K562 (cell line): ENCODE data around the gene MGA. TPM values are rescaled to one million over a fixed set of nuclear protein-coding genes. Genes with fewer than 3 reads are reported as not detected.
A peak's percentile ranks its signal among the peaks of the same experiment; 100 is the strongest.

Source experiments
- ATF7 ChIP-seq: fragments of 450-650 bp; IDR thresholded peaks from 2 replicates; pipeline ENCODE4 v1.7.1; 2014; ENCODE audit warnings: mild to moderate bottlenecking, moderate library complexity
- BACH1 ChIP-seq: fragments of 200-800 bp; sonication (Bioruptor generic); IDR thresholded peaks from 2 replicates; pipeline ENCODE4 v1.6.1; 2016; ENCODE audit warnings: missing genetic modification characterization, missing compliant biosample characterization
- CBFA2T2 ChIP-seq: fragments of 450-650 bp; conservative IDR thresholded peaks from 2 replicates; pipeline ENCODE4 v1.6.1; 2017; ENCODE audit warnings: mild to moderate bottlenecking
- ETV5 ChIP-seq: sonication (generic); formaldehyde crosslinking; IDR thresholded peaks from 2 replicates; pipeline ENCODE4 v1.4.0; 2020; ENCODE audit warnings: low read depth, mild to moderate bottlenecking, missing genetic modification reagents
- HMBOX1 ChIP-seq: sonication (generic); IDR thresholded peaks from 2 replicates; pipeline ENCODE4 v1.6.1; 2016
- KLF6 ChIP-seq: fragments of 250-450 bp; sonication (Bioruptor Pico); IDR thresholded peaks from 2 replicates; pipeline ENCODE4 v1.4.0; 2020; ENCODE audit warnings: mild to moderate bottlenecking, moderate library complexity, borderline replicate concordance
- MAX ChIP-seq: sonication (generic); formaldehyde crosslinking; IDR thresholded peaks from 2 replicates; pipeline ENCODE4 v1.9.0; 2022; ENCODE audit warnings: mild to moderate bottlenecking, missing genetic modification reagents
- MIER1 ChIP-seq: fragments of 450-650 bp; IDR thresholded peaks from 2 replicates; pipeline ENCODE4 v1.6.1; 2016; ENCODE audit warnings: antibody characterized with exemption, mild to moderate bottlenecking, low read depth
- MYC ChIP-seq, 2 experiments: fragments of 250-450 bp in 1 of 2; sonication (Bioruptor Pico) in 1 of 2; IDR thresholded peaks; 2 replicates each; pipeline versions ENCODE4 v1.5.1 to v1.6.1; 2012 to 2021; ENCODE audit warnings: low read depth in 2 of 2, borderline replicate concordance in 1 of 2, improper control_type of control experiment in 1 of 2, low read length in 1 of 2, mild to moderate bottlenecking in 1 of 2, moderate library complexity in 1 of 2
- NCOA6 ChIP-seq: fragments of 450-650 bp; IDR thresholded peaks from 2 replicates; pipeline ENCODE4 v1.6.1; 2017; ENCODE audit warnings: mild to moderate bottlenecking
- PHTF2 ChIP-seq: fragments of 250-450 bp; sonication (Bioruptor Pico); IDR thresholded peaks from 2 replicates; pipeline ENCODE4 v1.5.0; 2021; ENCODE audit warnings: mild to moderate bottlenecking
- POLR3G ChIP-seq: IDR thresholded peaks from 2 replicates; pipeline ENCODE4 v1.6.1; 2011; ENCODE audit not compliant: insufficient read length, insufficient replicate concordance; ENCODE audit errors: extremely low read depth
- RBM22 ChIP-seq: fragments of 200-400 bp; formaldehyde crosslinking; IDR thresholded peaks from 2 replicates; pipeline ENCODE4 v1.6.1; 2018; ENCODE audit warnings: low read length, low read depth; ENCODE audit not compliant: poor library complexity, severe bottlenecking
- THRB ChIP-seq: fragments of 450-650 bp; formaldehyde crosslinking; conservative IDR thresholded peaks from 2 replicates; pipeline ENCODE4 v1.4.0; 2022; ENCODE audit warnings: mild to moderate bottlenecking, missing genetic modification characterization
- TSC22D4 ChIP-seq: fragments of 450-650 bp; IDR thresholded peaks from 2 replicates; pipeline ENCODE4 v1.6.1; 2016; ENCODE audit warnings: missing genetic modification characterization, missing biosample characterization, control low read depth
- ZBED1 ChIP-seq: IDR thresholded peaks from 2 replicates; pipeline ENCODE4 v1.6.1; 2014
- ZBTB11 ChIP-seq, 3 experiments: fragments of 200-800 bp in 1 of 3; fragments of 250-450 bp in 1 of 3; fragments of 450-650 bp in 1 of 3; sonication (Bioruptor Pico) in 1 of 3; sonication (Bioruptor generic) in 1 of 3; formaldehyde crosslinking in 1 of 3; IDR thresholded peaks; 2 replicates each; pipeline versions ENCODE4 v1.6.1 to v1.8.0; 2016 to 2022; ENCODE audit warnings: mild to moderate bottlenecking in 2 of 3, missing genetic modification characterization in 2 of 3, missing compliant biosample characterization in 1 of 3, moderate library complexity in 1 of 3
- ZC3H11A ChIP-seq: IDR thresholded peaks from 2 replicates; pipeline ENCODE4 v1.6.1; 2012; ENCODE audit warnings: low read depth, low read length, improper control_type of control experiment
- ZNF12 ChIP-seq: sonication (generic); formaldehyde crosslinking; IDR thresholded peaks from 2 replicates; pipeline ENCODE4 v1.4.0; 2020; ENCODE audit warnings: mild to moderate bottlenecking, missing genetic modification reagents
- ZNF507 ChIP-seq: conservative IDR thresholded peaks from 2 replicates; pipeline ENCODE4 v1.6.1; 2017; ENCODE audit warnings: missing genetic modification characterization, missing compliant biosample characterization
- ZNF57 ChIP-seq: fragments of 450-650 bp; formaldehyde crosslinking; IDR thresholded peaks from 2 replicates; pipeline ENCODE4 v1.4.0; 2020; ENCODE audit warnings: mild to moderate bottlenecking, moderate library complexity
- ZNF764 ChIP-seq: fragments of 250-450 bp; sonication (Bioruptor Pico); IDR thresholded peaks from 2 replicates; pipeline ENCODE4 v1.4.0; 2020; ENCODE audit warnings: low read depth, mild to moderate bottlenecking, moderate library complexity
- ZNF778 ChIP-seq: fragments of 450-650 bp; formaldehyde crosslinking; IDR thresholded peaks from 2 replicates; pipeline ENCODE4 v1.4.0; 2020; ENCODE audit warnings: mild to moderate bottlenecking, moderate library complexity
- polyA plus RNA-seq, 8 experiments: library from polyadenylated mRNA; depleted of rRNA in 4 of 8; stranded (reverse) in 5 of 8; unstranded in 3 of 8; fragments of >200 nt; fragmentation: Nextera tagmentation in 2 of 8; fragmentation: Illumina TruSeq in 1 of 8; extraction: Ambion mirVana in 2 of 8; extraction: Trizol in 1 of 8; gene quantifications; 2 replicates each; pipeline versions ENCODE4 v1.2.1 to v1.2.3, GENCODE V29; 2011 to 2014; ENCODE audit warnings: inconsistent platforms in 1 of 8, missing spikeins in 1 of 8
- total RNA-seq, 7 experiments: library from RNA; depleted of rRNA in 6 of 7; stranded (reverse); fragments of >200 nt in 6 of 7; fragmentation: Illumina TruSeq in 2 of 7; extraction: Trizol in 2 of 7; gene quantifications; 2 replicates each; pipeline versions ENCODE4 v1.2.1 to v1.2.3, GENCODE V29; 2011 to 2021; ENCODE audit warnings: low replicate concordance in 1 of 7

Gene MGA
- total and polyA plus RNA-seq, 9 of the 15 experiments (the other 6 are each of a cell fraction or from before 2014, with no cell fraction given): 4.7 to 56.1 (median 21.1) TPM

DNA sequence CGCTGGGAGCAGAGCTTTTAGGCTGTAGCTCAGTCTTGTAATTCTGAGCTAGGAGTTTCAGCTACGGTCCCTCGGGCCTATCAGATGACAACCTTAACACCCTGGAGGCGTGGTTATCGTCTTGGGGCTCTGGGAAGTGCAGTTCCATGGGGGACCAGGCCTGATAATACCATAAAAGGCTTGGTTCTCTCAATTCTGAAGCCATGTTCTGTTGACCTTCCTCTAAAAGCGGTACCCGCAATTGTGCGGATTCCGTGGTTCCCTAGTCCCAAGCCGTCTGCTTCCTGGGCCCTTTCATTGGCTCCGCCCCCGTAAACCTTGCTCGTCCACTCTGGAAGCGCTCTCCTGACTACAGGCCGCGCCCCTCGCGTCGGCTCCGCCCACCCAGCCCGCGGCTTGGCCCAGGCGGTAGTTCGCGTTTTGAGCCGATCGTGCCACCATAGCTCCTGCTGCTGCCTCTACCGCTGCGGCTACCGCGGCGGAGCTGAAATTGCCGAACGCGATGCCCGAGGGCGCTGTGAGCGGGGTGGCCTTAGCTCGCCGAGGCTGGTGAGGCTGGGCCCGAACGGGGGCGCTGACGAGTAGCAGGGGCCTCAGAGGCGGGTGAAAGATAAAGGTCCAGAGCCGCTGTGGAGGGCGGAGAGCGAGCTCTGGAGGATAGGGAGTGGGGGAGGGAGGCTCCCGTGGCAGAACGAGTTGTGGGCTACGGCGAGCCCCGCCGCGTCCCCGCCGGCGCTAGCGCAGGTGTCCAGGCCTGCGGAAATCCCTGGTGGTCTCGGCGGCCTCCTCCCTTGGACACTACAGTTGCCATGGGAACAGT lies 114.1 kb downstream of the MGA start, which contains the start of gene MAPKBP1 (continued):
- TF ChIP-seq RBM22: peak; percentile 96
- 0 out of 2 replicates have a peak, but pooled peaks have one; percentile 62 for TF ChIP-seq ZNF12
- no peak for TF ChIP-seq MIER1
- no peak for TF ChIP-seq TSC22D4 (tag)
- no peak for TF ChIP-seq ZNF507 (tag)
- TF ChIP-seq PHTF2 (CRISPR knock-in tag): no peak
- TF ChIP-seq ZBTB11 (CRISPR knock-in tag; IDR thresholded peaks at IDR 0.05): no peak
- no peak for TF ChIP-seq KLF6 (CRISPR knock-in tag)
- TF ChIP-seq ZNF764 (CRISPR knock-in tag): 0 out of 2 replicates have a peak, but pooled peaks have one; percentile 31
- TF ChIP-seq ZNF57 (CRISPR knock-in tag): no peak
- 0 out of 2 replicates have a peak, but pooled peaks have one; percentile 23 for TF ChIP-seq ZBED1
- no peak for TF ChIP-seq NCOA6
- peak; percentile 94 for TF ChIP-seq ATF7
- TF ChIP-seq ZC3H11A: 0 out of 2 replicates have a peak, but pooled peaks have one; percentile 44
- TF ChIP-seq POLR3G: no peak
- TF ChIP-seq MAX (CRISPR knock-in tag): peak; percentile 68
- no peak for TF ChIP-seq THRB (CRISPR knock-in tag)
- no peak for TF ChIP-seq ETV5 (CRISPR knock-in tag)
- no peak for TF ChIP-seq BACH1 (tag)
- TF ChIP-seq HMBOX1: peak; percentile 57; the same call in 1 of the 2 replicates
- no peak for TF ChIP-seq ZNF778 (CRISPR knock-in tag)
- peak; percentile 75 for TF ChIP-seq MYC (IDR thresholded peaks at IDR 0.05; ENCODE audit: low read depth, low read length)
- no peak for TF ChIP-seq MYC (CRISPR knock-in tag; IDR thresholded peaks at IDR 0.05; ENCODE audit: borderline replicate concordance, low read depth)
- no peak for TF ChIP-seq CBFA2T2
